Measurements from ENCODE around the gene MLC1.

MLC1 gene

GRCh38 chr22:50074551-50075530, 10.4 kb downstream of the MLC1 start:
- DNase-seq = no peak

- no peak for DNase-seq
Measured at GRCh38 chr22:50074056-50074455, 11.2 kb downstream of the MLC1 start.

- no peak for DNase-seq
Measured at GRCh38 chr22:50072714-50073538, 12.3 kb downstream of the MLC1 start.

GRCh38 chr22:50072167-50072555, 13.1 kb downstream of the MLC1 start:
- DNase-seq = no peak

GRCh38 chr22:50071432-50072166, 13.6 kb downstream of the MLC1 start:
- DNase-seq = no peak

- DNase-seq = no peak
Measured at GRCh38 chr22:50070366-50070765, 14.9 kb downstream of the MLC1 start.

GRCh38 chr22:50068096-50068495, 17.1 kb downstream of the MLC1 start:
- DNase-seq = no peak

- DNase-seq = no peak
Measured at GRCh38 chr22:50067244-50067643, 18.0 kb downstream of the MLC1 start.

GRCh38 chr22:50064453-50064852, 20.8 kb downstream of the MLC1 start:
- DNase-seq = no peak

GRCh38 chr22:50063589-50064393, 21.4 kb downstream of the MLC1 start:
- DNase-seq = peak; percentile 15

- DNase-seq = peak; percentile 20
Measured at GRCh38 chr22:50062509-50063135, 22.6 kb downstream of the MLC1 start.

GRCh38 chr22:50061824-50062355, 23.3 kb downstream of the MLC1 start:
- DNase-seq = no peak

GRCh38 chr22:50061141-50061823, 23.9 kb downstream of the MLC1 start:
- DNase-seq = peak; percentile 31

- DNase-seq = peak; percentile 18
Measured at GRCh38 chr22:50060441-50061140, 24.6 kb downstream of the MLC1 start.

- no peak for DNase-seq
Measured at GRCh38 chr22:50059881-50060262, 25.4 kb downstream of the MLC1 start.

- peak; percentile 57 for DNase-seq
Measured at GRCh38 chr22:50058906-50059880, 26.0 kb downstream of the MLC1 start.

- DNase-seq = peak; percentile 38
Measured at GRCh38 chr22:50058061-50058905, 26.9 kb downstream of the MLC1 start, which contains the start of gene TTLL8. TSS of gene TTLL8 (minus strand) at chr22:50058298.
